ENCODE data around the gene PLN.

- TF ChIP-seq CTCF (conservative IDR thresholded peaks at IDR 0.05) (no peak), EZH2 (IDR thresholded peaks at IDR 0.05; ENCODE audit: low read depth) (no peak)
These were observed 1.8 kb upstream of the PLN start for GRCh38 chr6:118546164-118546879.

All from PC-9 (cell line).